CD4-positive, alpha-beta T cell (primary cell): ENCODE measurements around the gene CLEC10A. TPM values are rescaled to one million over a fixed set of nuclear protein-coding genes. Genes with fewer than 3 reads are reported as not detected.
"Not testable (repeated sequence)": the region's sequence is repeated elsewhere in the genome, so short reads cannot be mapped to it uniquely, and the experiment has no call there.

Experiments
- ATAC-seq: fragments of 200-7000 bp; cut with Tn5 transposase; one replicate; pipeline ENCODE4 v1.10.0; 2022; ENCODE audit warnings: mild to moderate bottlenecking; ENCODE audit not compliant: poor library complexity
- CTCF ChIA-PET: fragments of 350-600 bp; sonication (Branson Sonifier 250); formaldehyde crosslinking; loops from one replicate; lab custom pipeline; 2021; ENCODE audit warnings: antibody characterized with exemption, inconsistent platforms; lab: Charles Lee
- POLR2A ChIA-PET: fragments of 350-600 bp; sonication (Branson Sonifier 250); formaldehyde crosslinking; loops from one replicate; lab custom pipeline; 2021; ENCODE audit warnings: antibody characterized with exemption, inconsistent platforms; lab: Charles Lee
- DNase-seq, 14 experiments: peaks; one replicate each; pipeline ENCODE4 v3.0.0-alpha.2; 2013 to 2020; ENCODE audit warnings: mixed read lengths in 2 of 14
- H3K27ac ChIP-seq, 2 donors: one replicate each; pipeline versions ENCODE4 v1.5.1 to v1.7.0; 2013; ENCODE audit warnings: low read length in 2 of 2, low read depth in 1 of 2, mild to moderate bottlenecking in 1 of 2
- H3K27me3 ChIP-seq, 2 experiments: 1 replicate in 1 of 2; 2 replicates in 1 of 2; pipeline versions ENCODE4 v1.6.1 to v1.7.0; 2013; ENCODE audit warnings: low read length in 2 of 2, control low read depth in 1 of 2, mild to moderate bottlenecking in 1 of 2, moderate library complexity in 1 of 2; ENCODE audit not compliant: insufficient read depth in 2 of 2, control insufficient read depth in 1 of 2
- H3K36me3 ChIP-seq: one replicate; pipeline ENCODE4 v1.6.1; 2013; ENCODE audit warnings: low read length, control low read depth; ENCODE audit not compliant: insufficient read depth
- H3K4me1 ChIP-seq: one replicate; pipeline ENCODE4 v1.6.1; 2013; ENCODE audit warnings: low read length, control low read depth; ENCODE audit not compliant: insufficient read depth
- H3K4me3 ChIP-seq: one replicate; pipeline ENCODE4 v1.5.1; 2013; ENCODE audit warnings: mild to moderate bottlenecking, low read length, moderate library complexity
- H3K9me3 ChIP-seq, 2 experiments: 1 replicate in 1 of 2; 2 replicates in 1 of 2; pipeline versions ENCODE4 v1.6.1 to v1.7.0; 2013; ENCODE audit warnings: low read length in 2 of 2, mild to moderate bottlenecking in 2 of 2, control low read depth in 1 of 2, moderate library complexity in 1 of 2; ENCODE audit not compliant: control insufficient read depth in 1 of 2, insufficient read depth in 1 of 2
- H3K27ac Mint-ChIP-seq: one replicate; pipeline ENCODE4 v1.8.0; 2020; ENCODE audit warnings: mixed read lengths
- H3K27me3 Mint-ChIP-seq: one replicate; pipeline ENCODE4 v1.8.0; 2021; ENCODE audit warnings: mixed read lengths
- H3K36me3 Mint-ChIP-seq: one replicate; pipeline ENCODE4 v1.8.0; 2021; ENCODE audit warnings: low read depth, mixed read lengths
- H3K4me1 Mint-ChIP-seq: one replicate; pipeline ENCODE4 v1.8.0; 2021; ENCODE audit warnings: low read depth, mixed read lengths
- H3K4me3 Mint-ChIP-seq: one replicate; pipeline ENCODE4 v1.8.0; 2020; ENCODE audit warnings: mild to moderate bottlenecking, mixed read lengths
- H3K9me3 Mint-ChIP-seq: one replicate; pipeline ENCODE4 v1.8.0; 2020; ENCODE audit warnings: mixed read lengths
- intact Hi-C, 2 experiments: fragments of 100-400 bp; cut with DNase I in 1 of 2; cut with micrococcal nuclease in 1 of 2; formaldehyde crosslinking; loops; one replicate each; pipeline versions ENCODE4 v1.15.1 to v1.9.0; 2023 to 2025; cut with DNase I, micrococcal nuclease
- polyA plus RNA-seq, 2 donors: library from polyadenylated mRNA; unstranded; fragments of 120-200 nt; gene quantifications; one replicate each; pipeline ENCODE4 v1.2.1, GENCODE V29; 2013
- total RNA-seq, 174 experiments: library from RNA in 2 of 174; stranded (reverse) in 2 of 174; gene quantifications; one replicate each; pipeline ENCODE4 v1.2.3 and lab custom pipeline; 2021 to 2026
- TF ChIP-seq, protein P1 (sequence below): fragments of 200-600 bp; IDR thresholded peaks from one replicate; pipeline ENCODE4 v1.8.0; 2022; ENCODE audit warnings: antibody characterized with exemption, mild to moderate bottlenecking

Gene CLEC10A, protein sequence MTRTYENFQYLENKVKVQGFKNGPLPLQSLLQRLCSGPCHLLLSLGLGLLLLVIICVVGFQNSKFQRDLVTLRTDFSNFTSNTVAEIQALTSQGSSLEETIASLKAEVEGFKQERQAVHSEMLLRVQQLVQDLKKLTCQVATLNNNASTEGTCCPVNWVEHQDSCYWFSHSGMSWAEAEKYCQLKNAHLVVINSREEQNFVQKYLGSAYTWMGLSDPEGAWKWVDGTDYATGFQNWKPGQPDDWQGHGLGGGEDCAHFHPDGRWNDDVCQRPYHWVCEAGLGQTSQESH
- total RNA-seq (under 1 TPM; 0.59 to 0.96 TPM), total RNA-seq (lab: John Stamatoyannopoulos, UW) (0 to 14.5 (median 0.02) reads per million in 172 experiments)
- polyA plus RNA-seq (2013, experiment 1 of 2), result 16.0 TPM
- polyA plus RNA-seq (2013, experiment 2 of 2), result 10.0 TPM

GRCh38 chr17:7079581-7080455, at the start of gene CLEC10A:
TSS of gene CLEC10A (minus strand) at chr17:7080251. CDS start at chr17:7078812, 1,439 bp downstream.
- H3K4me3 Mint-ChIP-seq, result no peak within 1 kb of the TSS
- ChIA-PET CTCF (no interaction called here), POLR2A (no interaction called here)
- peaks cover 31% of the 10 kb centered on the region for H3K4me1 Mint-ChIP-seq
- H3K36me3 ChIP-seq, result no peaks in the 10 kb centered on the region
- DNase-seq (no peak), ATAC-seq (no peak)
- no peak within 1 kb of the TSS for H3K27ac ChIP-seq
- no peaks in the 10 kb centered on the region for H3K36me3 Mint-ChIP-seq
- H3K9me3 Mint-ChIP-seq, result no peaks in the 10 kb centered on the region
- TF ChIP-seq, protein P1, sequence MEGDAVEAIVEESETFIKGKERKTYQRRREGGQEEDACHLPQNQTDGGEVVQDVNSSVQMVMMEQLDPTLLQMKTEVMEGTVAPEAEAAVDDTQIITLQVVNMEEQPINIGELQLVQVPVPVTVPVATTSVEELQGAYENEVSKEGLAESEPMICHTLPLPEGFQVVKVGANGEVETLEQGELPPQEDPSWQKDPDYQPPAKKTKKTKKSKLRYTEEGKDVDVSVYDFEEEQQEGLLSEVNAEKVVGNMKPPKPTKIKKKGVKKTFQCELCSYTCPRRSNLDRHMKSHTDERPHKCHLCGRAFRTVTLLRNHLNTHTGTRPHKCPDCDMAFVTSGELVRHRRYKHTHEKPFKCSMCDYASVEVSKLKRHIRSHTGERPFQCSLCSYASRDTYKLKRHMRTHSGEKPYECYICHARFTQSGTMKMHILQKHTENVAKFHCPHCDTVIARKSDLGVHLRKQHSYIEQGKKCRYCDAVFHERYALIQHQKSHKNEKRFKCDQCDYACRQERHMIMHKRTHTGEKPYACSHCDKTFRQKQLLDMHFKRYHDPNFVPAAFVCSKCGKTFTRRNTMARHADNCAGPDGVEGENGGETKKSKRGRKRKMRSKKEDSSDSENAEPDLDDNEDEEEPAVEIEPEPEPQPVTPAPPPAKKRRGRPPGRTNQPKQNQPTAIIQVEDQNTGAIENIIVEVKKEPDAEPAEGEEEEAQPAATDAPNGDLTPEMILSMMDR, result no peak
- H3K4me3 ChIP-seq, result no peak within 1 kb of the TSS
- no peak within 1 kb of the TSS for H3K27ac Mint-ChIP-seq
- H3K9me3 ChIP-seq, result no peaks in the 10 kb centered on the region
- H3K4me1 ChIP-seq, result peaks cover 19% of the 10 kb centered on the region
- intact Hi-C loops, result loop anchor here in 1 of 2 experiments (5.0 kb wide), 1 partner anchor 37 kb away; no protein-coding TSS in a partner anchor
- peaks cover 14% of the 10 kb centered on the region for H3K27me3 Mint-ChIP-seq
- H3K27me3 ChIP-seq, result no peaks in the 10 kb centered on the region

- Histone ChIP-seq H3K36me3 (no peaks in the 10 kb centered on the region), H3K9me3 (no peaks in the 10 kb centered on the region), H3K4me3 (no peak overlapping the region), H3K4me1 (peaks cover 26% of the 10 kb centered on the region), H3K27me3 (no peaks in the 10 kb centered on the region), H3K27ac (no peak overlapping the region)
- POLR2A ChIA-PET, result no interaction called here
- Mint-ChIP-seq H3K4me3 (no peak overlapping the region), H3K36me3 (no peaks in the 10 kb centered on the region), H3K27ac (no peak overlapping the region), H3K4me1 (peaks cover 24% of the 10 kb centered on the region), H3K27me3 (no peaks in the 10 kb centered on the region), H3K9me3 (no peaks in the 10 kb centered on the region)
- ATAC-seq, result no peak
- intact Hi-C loops, result no loop called here
- CTCF ChIA-PET, result no interaction called here
- TF ChIP-seq, protein P1, result no peak
- DNase-seq, result no peak
Observed at GRCh38 chr17:7129311-7129710, 49.3 kb upstream of the CLEC10A start.

GRCh38 chr17:7128160-7128559, 48.1 kb upstream of the CLEC10A start:
- H3K4me3 Mint-ChIP-seq, result no peak overlapping the region
- H3K27ac Mint-ChIP-seq, result no peak overlapping the region
- no peaks in the 10 kb centered on the region for H3K36me3 ChIP-seq
- ChIA-PET POLR2A (no interaction called here), CTCF (interaction anchor here (0.7 kb wide), 1 partner anchor 76 kb away, joined by 3 read pairs; no protein-coding TSS in a partner anchor)
- no peaks in the 10 kb centered on the region for H3K27me3 Mint-ChIP-seq
- no peaks in the 10 kb centered on the region for H3K9me3 Mint-ChIP-seq
- no peak overlapping the region for H3K4me3 ChIP-seq
- TF ChIP-seq, protein P1, result no peak
- H3K27me3 ChIP-seq, result no peaks in the 10 kb centered on the region
- H3K4me1 Mint-ChIP-seq, result peaks cover 20% of the 10 kb centered on the region
- no peak overlapping the region for H3K27ac ChIP-seq
- ATAC-seq (no peak), DNase-seq (no peak)
- H3K36me3 Mint-ChIP-seq, result no peaks in the 10 kb centered on the region
- H3K9me3 ChIP-seq, result no peaks in the 10 kb centered on the region
- H3K4me1 ChIP-seq, result peaks cover 17% of the 10 kb centered on the region
- intact Hi-C loops, result no loop called here

DNA sequence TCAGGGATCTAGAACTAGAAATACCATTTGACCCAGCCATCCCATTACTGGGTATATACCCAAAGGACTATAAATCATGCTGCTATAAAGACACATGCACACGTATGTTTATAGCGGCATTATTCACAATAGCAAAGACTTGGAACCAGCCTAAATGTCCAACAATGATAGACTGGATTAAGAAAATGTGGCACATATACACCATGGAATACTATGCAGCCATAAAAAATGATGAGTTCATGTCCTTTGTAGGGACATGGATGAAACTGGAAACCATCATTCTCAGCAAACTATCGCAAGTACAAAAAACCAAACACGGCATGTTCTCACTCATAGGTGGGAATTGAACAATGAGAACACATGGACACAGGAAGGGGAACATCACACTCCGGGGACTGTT, 47.5 kb upstream of the CLEC10A start:
- H3K36me3 ChIP-seq, H3K36me3 Mint-ChIP-seq, H3K27ac Mint-ChIP-seq, ATAC-seq, H3K27me3 Mint-ChIP-seq, H3K9me3 Mint-ChIP-seq, H3K27me3 ChIP-seq, intact Hi-C loops, CTCF ChIA-PET, H3K4me3 Mint-ChIP-seq, H3K4me3 ChIP-seq, H3K9me3 ChIP-seq, DNase-seq, POLR2A ChIA-PET, H3K27ac ChIP-seq: not testable (repeated sequence)
- H3K4me1 ChIP-seq, result peaks cover 10% of the 10 kb centered on the region
- peaks cover 14% of the 10 kb centered on the region for H3K4me1 Mint-ChIP-seq

- H3K36me3 ChIP-seq, H3K4me1 Mint-ChIP-seq, H3K27me3 ChIP-seq, DNase-seq, H3K4me3 ChIP-seq, H3K36me3 Mint-ChIP-seq, H3K27me3 Mint-ChIP-seq, H3K27ac Mint-ChIP-seq, intact Hi-C loops, H3K4me3 Mint-ChIP-seq, H3K27ac ChIP-seq, H3K9me3 ChIP-seq, ATAC-seq, H3K4me1 ChIP-seq, H3K9me3 Mint-ChIP-seq, POLR2A ChIA-PET: not testable (repeated sequence)
- CTCF ChIA-PET, result interaction anchor here (1.1 kb wide), 1 partner anchor 74 kb away, joined by 3 read pairs; no protein-coding TSS in a partner anchor
Observed at GRCh38 chr17:7126386-7126785, 46.3 kb upstream of the CLEC10A start.
